ENCODE results near the gene MRAS.

Gene MRAS

GRCh38 chr3:138338244-138338643 lies 10.1 kb upstream of the MRAS start:
- no peak overlapping the region for H3K4me3 ChIP-seq (replicated peaks in 1 of 2; ENCODE audit: low read depth in 2 of 2, low read length in 2 of 2)
- DNase-seq (ENCODE audit: low read depth in 2 of 2), result no peak
- no peak for TF ChIP-seq CTCF (IDR thresholded peaks at IDR 0.05; ENCODE audit: low read depth, low read length)

GRCh38 chr3:138338811-138339210 lies 9.6 kb upstream of the MRAS start:
- DNase-seq (ENCODE audit: low read depth in 2 of 2), result no peak
- TF ChIP-seq CTCF (IDR thresholded peaks at IDR 0.05; ENCODE audit: low read depth, low read length), result no peak
- no peak overlapping the region for H3K4me3 ChIP-seq (replicated peaks in 1 of 2; ENCODE audit: low read depth in 2 of 2, low read length in 2 of 2)

- no peak for DNase-seq (ENCODE audit: low read depth in 2 of 2)
- no peak for TF ChIP-seq CTCF (IDR thresholded peaks at IDR 0.05; ENCODE audit: low read depth, low read length)
- no peak overlapping the region for H3K4me3 ChIP-seq (replicated peaks in 1 of 2; ENCODE audit: low read depth in 2 of 2, low read length in 2 of 2)
These were observed 7.9 kb upstream of the MRAS start for GRCh38 chr3:138340511-138340910.

- no peak for TF ChIP-seq CTCF (IDR thresholded peaks at IDR 0.05; ENCODE audit: low read depth, low read length)
- no peak for DNase-seq (ENCODE audit: low read depth in 2 of 2)
- H3K4me3 ChIP-seq (replicated peaks in 1 of 2; ENCODE audit: low read depth in 2 of 2, low read length in 2 of 2), result no peak overlapping the region
These were observed 3.6 kb upstream of the MRAS start for GRCh38 chr3:138344754-138345153.

GRCh38 chr3:138348754-138349739 lies 668 bp downstream of the MRAS start:
- peak overlapping the region; percentile 64 to 72 for H3K4me3 ChIP-seq (replicated peaks in 1 of 2; ENCODE audit: low read depth in 2 of 2, low read length in 2 of 2)
- DNase-seq (ENCODE audit: low read depth in 2 of 2), result peak; percentile 24 to 32
- no peak for TF ChIP-seq CTCF (IDR thresholded peaks at IDR 0.05; ENCODE audit: low read depth, low read length)

GRCh38 chr3:138349926-138350665 lies 1.7 kb downstream of the MRAS start:
- peak in 1 of 2 donors; percentile 45 for DNase-seq (ENCODE audit: low read depth in 2 of 2)
- no peak overlapping the region for H3K4me3 ChIP-seq (replicated peaks in 1 of 2; ENCODE audit: low read depth in 2 of 2, low read length in 2 of 2)
- no peak for TF ChIP-seq CTCF (IDR thresholded peaks at IDR 0.05; ENCODE audit: low read depth, low read length)

Measured in cardiac fibroblast (primary cell).